HEK293 (cell line): Measurements from ENCODE around the gene LTC4S.

ENCODE experiments used
- GLI4 ChIP-seq: fragments of 450-650 bp; formaldehyde crosslinking; IDR thresholded peaks from 2 replicates; pipeline ENCODE4 v1.5.1; 2016; ENCODE audit warnings: missing biosample characterization, missing genetic modification characterization
- GLIS1 ChIP-seq: fragments of 450-650 bp; formaldehyde crosslinking; IDR thresholded peaks from 2 replicates; pipeline ENCODE4 v1.5.1; 2016; ENCODE audit warnings: missing biosample characterization, missing genetic modification characterization
- KLF1 ChIP-seq: fragments of 450-650 bp; formaldehyde crosslinking; IDR thresholded peaks from 2 replicates; pipeline ENCODE4 v1.5.1; 2016; ENCODE audit warnings: missing biosample characterization, missing genetic modification characterization
- KLF10 ChIP-seq: fragments of 450-650 bp; IDR thresholded peaks from 2 replicates; pipeline ENCODE4 v1.5.1; 2018; ENCODE audit warnings: missing biosample characterization, mild to moderate bottlenecking, missing genetic modification characterization
- KLF7 ChIP-seq: fragments of 450-650 bp; formaldehyde crosslinking; IDR thresholded peaks from 2 replicates; pipeline ENCODE4 v1.5.1; 2016; ENCODE audit warnings: missing biosample characterization, missing genetic modification characterization, borderline replicate concordance
- KLF8 ChIP-seq: fragments of 450-650 bp; formaldehyde crosslinking; IDR thresholded peaks from 2 replicates; pipeline ENCODE4 v1.5.1; 2016; ENCODE audit warnings: missing biosample characterization, missing genetic modification characterization
- MYNN ChIP-seq: fragments of 450-650 bp; formaldehyde crosslinking; IDR thresholded peaks from 2 replicates; pipeline ENCODE4 v1.5.1; 2016; ENCODE audit warnings: missing biosample characterization, missing genetic modification characterization, borderline replicate concordance
- MZF1 ChIP-seq: fragments of 450-650 bp; formaldehyde crosslinking; IDR thresholded peaks from 2 replicates; pipeline ENCODE4 v1.5.1; 2017; ENCODE audit warnings: missing biosample characterization, missing genetic modification characterization, borderline replicate concordance
- PRDM2 ChIP-seq: fragments of 450-650 bp; formaldehyde crosslinking; IDR thresholded peaks from 2 replicates; pipeline ENCODE4 v1.5.1; 2016; ENCODE audit warnings: missing biosample characterization, missing genetic modification characterization, borderline replicate concordance
- TCF7L2 ChIP-seq: IDR thresholded peaks from 2 replicates; pipeline ENCODE4 v1.6.1; 2011; ENCODE audit warnings: low read depth, mild to moderate bottlenecking, inconsistent platforms, low read length, moderate library complexity, borderline replicate concordance
- YY2 ChIP-seq: fragments of 450-650 bp; formaldehyde crosslinking; IDR thresholded peaks from 2 replicates; pipeline ENCODE4 v1.5.1; 2016; ENCODE audit warnings: missing biosample characterization, missing genetic modification characterization
- ZBTB11 ChIP-seq: fragments of 450-650 bp; formaldehyde crosslinking; conservative IDR thresholded peaks from 2 replicates; pipeline ENCODE4 v1.5.1; 2016; ENCODE audit warnings: low read depth, missing biosample characterization, missing genetic modification characterization
- ZBTB20 ChIP-seq: fragments of 450-650 bp; formaldehyde crosslinking; IDR thresholded peaks from 2 replicates; pipeline ENCODE4 v1.5.1; 2016; ENCODE audit warnings: missing biosample characterization, missing genetic modification characterization
- ZBTB44 ChIP-seq: fragments of 450-650 bp; IDR thresholded peaks from 2 replicates; pipeline ENCODE4 v1.5.1; 2018; ENCODE audit warnings: missing biosample characterization, mild to moderate bottlenecking, missing genetic modification characterization
- ZIC2 ChIP-seq: fragments of 450-650 bp; formaldehyde crosslinking; IDR thresholded peaks from 2 replicates; pipeline ENCODE4 v1.5.1; 2016; ENCODE audit warnings: missing biosample characterization, missing genetic modification characterization
- ZNF114 ChIP-seq: fragments of 450-650 bp; formaldehyde crosslinking; IDR thresholded peaks from 2 replicates; pipeline ENCODE4 v1.5.0; 2017; ENCODE audit warnings: missing biosample characterization, missing genetic modification characterization
- ZNF146 ChIP-seq: fragments of 450-650 bp; formaldehyde crosslinking; IDR thresholded peaks from 2 replicates; pipeline ENCODE4 v1.5.1; 2016; ENCODE audit warnings: missing biosample characterization, missing genetic modification characterization
- ZNF350 ChIP-seq: fragments of 450-650 bp; formaldehyde crosslinking; IDR thresholded peaks from 2 replicates; pipeline ENCODE4 v1.5.0; 2017; ENCODE audit warnings: missing biosample characterization, mild to moderate bottlenecking, missing genetic modification characterization
- ZNF391 ChIP-seq: fragments of 450-650 bp; formaldehyde crosslinking; IDR thresholded peaks from 2 replicates; pipeline ENCODE4 v1.5.1; 2016; ENCODE audit warnings: low read depth, missing biosample characterization, missing genetic modification characterization, borderline replicate concordance
- ZNF394 ChIP-seq: fragments of 450-650 bp; formaldehyde crosslinking; IDR thresholded peaks from 2 replicates; pipeline ENCODE4 v1.5.1; 2016; ENCODE audit warnings: missing biosample characterization, missing genetic modification characterization, mild to moderate bottlenecking, moderate library complexity, borderline replicate concordance
- ZNF530 ChIP-seq: fragments of 450-650 bp; formaldehyde crosslinking; IDR thresholded peaks from 2 replicates; pipeline ENCODE4 v1.5.1; 2016; ENCODE audit warnings: low read depth, missing biosample characterization, missing genetic modification characterization
- ZNF571 ChIP-seq: fragments of 450-650 bp; formaldehyde crosslinking; IDR thresholded peaks from 2 replicates; pipeline ENCODE4 v1.5.0; 2017; ENCODE audit warnings: missing biosample characterization, missing genetic modification characterization
- ZNF626 ChIP-seq: fragments of 450-650 bp; sonication (Bioruptor Pico); formaldehyde crosslinking; IDR thresholded peaks from 2 replicates; pipeline ENCODE4 v1.5.1; 2018; ENCODE audit warnings: missing biosample characterization, missing genetic modification characterization, inconsistent platforms
- ZNF677 ChIP-seq: fragments of 450-650 bp; IDR thresholded peaks from 2 replicates; pipeline ENCODE4 v1.5.0; 2018; ENCODE audit warnings: missing biosample characterization, mild to moderate bottlenecking, missing genetic modification characterization, moderate library complexity
- ZNF692 ChIP-seq: fragments of 450-650 bp; formaldehyde crosslinking; IDR thresholded peaks from 2 replicates; pipeline ENCODE4 v1.5.1; 2016; ENCODE audit warnings: missing biosample characterization, missing genetic modification characterization
- ZNF701 ChIP-seq: fragments of 450-650 bp; formaldehyde crosslinking; IDR thresholded peaks from 2 replicates; pipeline ENCODE4 v1.5.1; 2016; ENCODE audit warnings: missing biosample characterization, missing genetic modification characterization
- ZSCAN30 ChIP-seq: fragments of 450-650 bp; IDR thresholded peaks from 2 replicates; pipeline ENCODE4 v1.5.1; 2018; ENCODE audit warnings: missing biosample characterization, mild to moderate bottlenecking, missing genetic modification characterization, moderate library complexity

LTC4S gene

GRCh38 chr5:179820483-179821297, 26.9 kb downstream of the LTC4S start, which contains the start of gene SQSTM1 (continued):
- TF ChIP-seq ZNF677 (tag by site-specific recombination) (0 out of 2 replicates have a peak, but pooled peaks have one; percentile 24), ZNF391 (tag by site-specific recombination) (peak; percentile 84; the same call in 1 of the 2 replicates), KLF1 (tag by site-specific recombination) (peak; percentile 77), KLF8 (tag by site-specific recombination) (peak; percentile 98), YY2 (tag by site-specific recombination) (peak; percentile 59), ZBTB11 (no peak), MZF1 (tag by site-specific recombination) (peak; percentile 17; the same call in 1 of the 2 replicates), ZNF394 (peak; percentile 88), ZNF530 (tag by site-specific recombination) (no peak), ZNF146 (tag by site-specific recombination) (0 out of 2 replicates have a peak, but pooled peaks have one; percentile 37), TCF7L2 (no peak), ZNF571 (tag by site-specific recombination) (no peak), ZSCAN30 (tag by site-specific recombination) (peak; percentile 34; the same call in 1 of the 2 replicates), KLF10 (peak; percentile 81), ZNF350 (tag by site-specific recombination) (no peak), ZNF114 (no peak), KLF7 (tag by site-specific recombination) (0 out of 2 replicates have a peak, but pooled peaks have one; percentile 66), ZNF692 (tag by site-specific recombination) (peak; percentile 69; the same call in 1 of the 2 replicates), PRDM2 (tag by site-specific recombination) (no peak), ZNF626 (tag by site-specific recombination) (no peak), ZIC2 (peak; percentile 70), MYNN (tag by site-specific recombination) (no peak), ZBTB44 (tag by site-specific recombination) (no peak), GLI4 (no peak), ZNF701 (tag by site-specific recombination) (no peak), GLIS1 (tag by site-specific recombination) (peak; percentile 64), ZBTB20 (tag by site-specific recombination) (peak; percentile 69; the same call in 1 of the 2 replicates)
